Vagina (tissue), 2 donors: ENCODE results near the gene SDF2L1.

Experiments
- POLR2A ChIP-seq, 2 donors: fragments of 450-650 bp; IDR thresholded peaks; one replicate each; pipeline ENCODE4 v1.6.1; 2017; ENCODE audit warnings: antibody characterized with exemption in 2 of 2, mild to moderate bottlenecking in 2 of 2, moderate library complexity in 2 of 2
- TF ChIP-seq, protein P1 (sequence below), 3 experiments: fragments of 450-650 bp in 2 of 3; fragments of 200-600 bp in 1 of 3; sonication (generic) in 1 of 3; IDR thresholded peaks; one replicate each; pipeline ENCODE4 v1.5.1; 2017 to 2019; ENCODE audit warnings: antibody characterized with exemption in 3 of 3, mild to moderate bottlenecking in 2 of 3, moderate library complexity in 2 of 3

- TF ChIP-seq, protein P1, sequence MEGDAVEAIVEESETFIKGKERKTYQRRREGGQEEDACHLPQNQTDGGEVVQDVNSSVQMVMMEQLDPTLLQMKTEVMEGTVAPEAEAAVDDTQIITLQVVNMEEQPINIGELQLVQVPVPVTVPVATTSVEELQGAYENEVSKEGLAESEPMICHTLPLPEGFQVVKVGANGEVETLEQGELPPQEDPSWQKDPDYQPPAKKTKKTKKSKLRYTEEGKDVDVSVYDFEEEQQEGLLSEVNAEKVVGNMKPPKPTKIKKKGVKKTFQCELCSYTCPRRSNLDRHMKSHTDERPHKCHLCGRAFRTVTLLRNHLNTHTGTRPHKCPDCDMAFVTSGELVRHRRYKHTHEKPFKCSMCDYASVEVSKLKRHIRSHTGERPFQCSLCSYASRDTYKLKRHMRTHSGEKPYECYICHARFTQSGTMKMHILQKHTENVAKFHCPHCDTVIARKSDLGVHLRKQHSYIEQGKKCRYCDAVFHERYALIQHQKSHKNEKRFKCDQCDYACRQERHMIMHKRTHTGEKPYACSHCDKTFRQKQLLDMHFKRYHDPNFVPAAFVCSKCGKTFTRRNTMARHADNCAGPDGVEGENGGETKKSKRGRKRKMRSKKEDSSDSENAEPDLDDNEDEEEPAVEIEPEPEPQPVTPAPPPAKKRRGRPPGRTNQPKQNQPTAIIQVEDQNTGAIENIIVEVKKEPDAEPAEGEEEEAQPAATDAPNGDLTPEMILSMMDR (IDR thresholded peaks at IDR 0.05): no peak
- no peak for TF ChIP-seq POLR2A (IDR thresholded peaks at IDR 0.05)
Measured at GRCh38 chr22:21622919-21623647, 19.0 kb upstream of the SDF2L1 start.
